ENCODE results near the gene TEKT3. TPM values are rescaled to one million over a fixed set of nuclear protein-coding genes. Genes with fewer than 3 reads are reported as not detected.

Gene TEKT3
- polyA plus RNA-seq, 1 experiment: 0.21 TPM

DNA sequence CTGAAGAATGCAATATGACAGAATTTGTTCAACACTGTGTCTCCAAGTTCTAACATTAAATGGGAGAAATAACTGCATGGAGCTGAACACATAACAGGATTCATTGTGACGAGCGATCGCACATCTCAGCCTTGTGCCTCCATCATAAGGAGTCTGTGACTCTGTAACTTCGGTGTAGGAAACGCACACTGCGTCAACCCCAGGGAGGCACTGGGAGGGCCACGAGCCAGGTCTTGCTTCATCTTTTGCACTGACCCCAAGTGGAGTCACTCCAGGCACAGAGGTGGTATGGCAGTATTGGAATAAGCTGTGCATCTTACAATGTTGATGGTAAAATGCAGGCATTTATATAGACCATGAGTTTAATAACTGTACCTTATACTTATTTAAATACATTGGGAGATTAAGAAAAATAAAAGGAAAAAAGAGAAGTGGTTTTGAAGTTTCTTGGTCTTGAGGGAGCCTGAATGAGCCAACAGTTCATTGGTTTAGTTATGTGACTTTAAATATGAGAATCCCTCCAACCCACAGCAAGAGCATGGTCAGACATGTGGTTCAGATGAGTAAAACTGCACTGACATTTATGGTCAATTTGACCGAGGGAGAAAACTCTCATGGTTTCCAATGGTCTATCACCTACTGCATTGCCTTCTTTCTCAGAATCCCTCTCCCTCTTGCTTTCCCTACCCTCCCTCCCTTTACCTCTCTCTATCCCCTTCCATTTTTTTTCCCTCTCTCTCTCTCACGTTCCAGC is 70.6 kb downstream of the TEKT3 start:
- ChIA-PET POLR2A (no interaction called here), CTCF (interaction anchor here (1.2 kb wide), 1 partner anchor 53 kb away, joined by 3 read pairs; no protein-coding TSS in a partner anchor)
- H3K36me3 ChIP-seq (ENCODE audit: control insufficient read depth, insufficient read depth, low read length): no peaks in the 10 kb centered on the region
- TF ChIP-seq, protein P1, sequence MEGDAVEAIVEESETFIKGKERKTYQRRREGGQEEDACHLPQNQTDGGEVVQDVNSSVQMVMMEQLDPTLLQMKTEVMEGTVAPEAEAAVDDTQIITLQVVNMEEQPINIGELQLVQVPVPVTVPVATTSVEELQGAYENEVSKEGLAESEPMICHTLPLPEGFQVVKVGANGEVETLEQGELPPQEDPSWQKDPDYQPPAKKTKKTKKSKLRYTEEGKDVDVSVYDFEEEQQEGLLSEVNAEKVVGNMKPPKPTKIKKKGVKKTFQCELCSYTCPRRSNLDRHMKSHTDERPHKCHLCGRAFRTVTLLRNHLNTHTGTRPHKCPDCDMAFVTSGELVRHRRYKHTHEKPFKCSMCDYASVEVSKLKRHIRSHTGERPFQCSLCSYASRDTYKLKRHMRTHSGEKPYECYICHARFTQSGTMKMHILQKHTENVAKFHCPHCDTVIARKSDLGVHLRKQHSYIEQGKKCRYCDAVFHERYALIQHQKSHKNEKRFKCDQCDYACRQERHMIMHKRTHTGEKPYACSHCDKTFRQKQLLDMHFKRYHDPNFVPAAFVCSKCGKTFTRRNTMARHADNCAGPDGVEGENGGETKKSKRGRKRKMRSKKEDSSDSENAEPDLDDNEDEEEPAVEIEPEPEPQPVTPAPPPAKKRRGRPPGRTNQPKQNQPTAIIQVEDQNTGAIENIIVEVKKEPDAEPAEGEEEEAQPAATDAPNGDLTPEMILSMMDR (IDR thresholded peaks at IDR 0.05; ENCODE audit: insufficient read depth, low read depth, low read length): no peak
- no peak for DNase-seq (ENCODE audit: low read depth)
- peaks cover 13% of the 10 kb centered on the region for H3K27me3 ChIP-seq (ENCODE audit: control insufficient read depth, insufficient read depth, low read length)
- H3K4me3 ChIP-seq (ENCODE audit: low read depth, low read length): no peak overlapping the region

DNA sequence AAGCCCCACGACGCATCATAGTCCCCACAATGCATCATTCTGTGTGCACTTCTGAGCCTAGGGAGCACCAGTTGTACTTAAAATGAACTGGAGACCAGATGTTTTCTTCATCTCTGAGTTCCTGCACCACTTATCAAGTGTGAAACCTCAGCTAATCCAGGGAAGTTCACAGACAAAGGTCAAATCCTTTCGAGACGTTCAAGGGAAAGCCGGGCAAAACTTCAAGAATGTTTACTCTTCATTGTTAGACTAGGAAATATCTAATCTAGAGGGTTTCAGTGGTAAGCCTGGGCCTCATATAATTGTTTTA is 71.7 kb downstream of the TEKT3 start:
- CTCF ChIA-PET: no interaction called here
- no peak for DNase-seq (ENCODE audit: low read depth)
- TF ChIP-seq, protein P1 (IDR thresholded peaks at IDR 0.05; ENCODE audit: insufficient read depth, low read depth, low read length): no peak
- POLR2A ChIA-PET: no interaction called here
- H3K27me3 ChIP-seq (ENCODE audit: control insufficient read depth, insufficient read depth, low read length): peaks cover 14% of the 10 kb centered on the region
- H3K36me3 ChIP-seq (ENCODE audit: control insufficient read depth, insufficient read depth, low read length): no peaks in the 10 kb centered on the region
- no peak overlapping the region for H3K4me3 ChIP-seq (ENCODE audit: low read depth, low read length)

- DNase-seq (ENCODE audit: low read depth): no peak
- POLR2A ChIA-PET: no interaction called here
- Histone ChIP-seq H3K27me3 (ENCODE audit: control insufficient read depth, insufficient read depth, low read length) (peaks cover 14% of the 10 kb centered on the region), H3K36me3 (ENCODE audit: control insufficient read depth, insufficient read depth, low read length) (no peaks in the 10 kb centered on the region), H3K4me3 (ENCODE audit: low read depth, low read length) (no peak overlapping the region)
- CTCF ChIA-PET: no interaction called here
- TF ChIP-seq, protein P1 (IDR thresholded peaks at IDR 0.05; ENCODE audit: insufficient read depth, low read depth, low read length): no peak
Observed at GRCh38 chr17:15269087-15269779, 72.2 kb downstream of the TEKT3 start.

GRCh38 chr17:15268461-15268860 is 72.9 kb downstream of the TEKT3 start:
- no peak for DNase-seq (ENCODE audit: low read depth)
- no peaks in the 10 kb centered on the region for H3K36me3 ChIP-seq (ENCODE audit: control insufficient read depth, insufficient read depth, low read length)
- TF ChIP-seq, protein P1 (IDR thresholded peaks at IDR 0.05; ENCODE audit: insufficient read depth, low read depth, low read length): no peak
- H3K27me3 ChIP-seq (ENCODE audit: control insufficient read depth, insufficient read depth, low read length): peaks cover 14% of the 10 kb centered on the region
- POLR2A ChIA-PET: no interaction called here
- CTCF ChIA-PET: interaction anchor here (0.7 kb wide), 1 partner anchor 27 kb away, joined by 3 read pairs; no protein-coding TSS in a partner anchor
- H3K4me3 ChIP-seq (ENCODE audit: low read depth, low read length): no peak overlapping the region

GRCh38 chr17:15267996-15268395 is 73.4 kb downstream of the TEKT3 start:
- peaks cover 14% of the 10 kb centered on the region for H3K27me3 ChIP-seq (ENCODE audit: control insufficient read depth, insufficient read depth, low read length)
- no peaks in the 10 kb centered on the region for H3K36me3 ChIP-seq (ENCODE audit: control insufficient read depth, insufficient read depth, low read length)
- POLR2A ChIA-PET: no interaction called here
- CTCF ChIA-PET: interaction anchor here (0.7 to 2.9 kb wide), 3 partner anchors 27 to 235 kb away, joined by 3 to 10 read pairs (median 3); no protein-coding TSS in a partner anchor
- TF ChIP-seq, protein P1 (IDR thresholded peaks at IDR 0.05; ENCODE audit: insufficient read depth, low read depth, low read length): 0 out of 2 replicates have a peak, but pooled peaks have one; percentile 3
- no peak overlapping the region for H3K4me3 ChIP-seq (ENCODE audit: low read depth, low read length)
- no peak for DNase-seq (ENCODE audit: low read depth)

All from BJ (cell line).